ENCODE results near the gene DOK6.
"Not testable (repeated sequence)": the region's sequence is repeated elsewhere in the genome, so short reads cannot be mapped to it uniquely, and the experiment has no call there.

Gene DOK6

DNA sequence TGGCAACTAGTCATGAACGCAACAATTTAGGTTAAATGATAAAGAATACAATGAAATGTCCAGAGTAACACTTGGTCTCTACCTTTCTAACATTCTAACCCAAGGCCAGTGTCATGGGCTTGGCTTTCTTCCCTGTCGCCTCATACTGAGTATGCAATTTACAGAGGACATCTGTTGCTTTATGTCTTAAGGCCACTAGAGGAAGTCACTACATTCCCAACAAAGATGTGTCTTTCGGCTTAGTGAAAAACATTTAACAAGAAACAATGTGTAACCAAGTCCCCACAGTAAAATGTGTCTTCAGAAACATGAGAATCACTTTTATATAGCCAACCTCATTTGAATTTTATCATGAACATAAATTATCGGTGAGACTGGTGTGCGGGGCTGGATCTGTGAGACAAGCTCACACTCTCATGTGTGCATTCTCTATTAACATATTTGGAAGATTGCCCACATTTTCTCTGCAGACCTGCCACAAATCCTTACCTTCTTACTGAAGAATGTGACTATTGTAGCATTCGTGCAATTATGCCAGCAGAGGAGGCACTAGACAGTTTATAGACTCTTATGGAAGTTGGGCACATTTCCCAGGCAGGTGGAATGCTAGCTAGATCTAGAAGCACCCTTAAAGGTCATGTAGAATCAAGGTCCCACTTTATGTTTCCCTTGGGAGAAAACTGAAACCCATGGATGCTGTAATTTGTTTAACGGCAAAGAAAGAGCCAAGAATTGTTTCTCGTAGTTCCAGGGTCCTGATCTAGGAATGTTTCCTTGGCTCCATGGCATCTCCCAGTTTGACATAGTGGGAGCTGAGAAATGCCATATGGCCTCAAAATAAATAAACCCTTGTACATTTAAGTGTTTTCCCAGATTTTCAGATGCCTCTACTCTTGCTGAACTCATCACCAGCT is 445.2 kb downstream of the DOK6 start:
- H3K4me3 ChIP-seq (ENCODE audit: low read depth, low read length) = no peak overlapping the region
- TF ChIP-seq CTCF (IDR thresholded peaks at IDR 0.05; ENCODE audit: insufficient read depth, low read length, missing control alignments) = no peak
- CTCF ChIA-PET = no interaction called here
- DNase-seq (ENCODE audit: low read depth, low spot score) = no peak
- POLR2A ChIA-PET = no interaction called here

DNA sequence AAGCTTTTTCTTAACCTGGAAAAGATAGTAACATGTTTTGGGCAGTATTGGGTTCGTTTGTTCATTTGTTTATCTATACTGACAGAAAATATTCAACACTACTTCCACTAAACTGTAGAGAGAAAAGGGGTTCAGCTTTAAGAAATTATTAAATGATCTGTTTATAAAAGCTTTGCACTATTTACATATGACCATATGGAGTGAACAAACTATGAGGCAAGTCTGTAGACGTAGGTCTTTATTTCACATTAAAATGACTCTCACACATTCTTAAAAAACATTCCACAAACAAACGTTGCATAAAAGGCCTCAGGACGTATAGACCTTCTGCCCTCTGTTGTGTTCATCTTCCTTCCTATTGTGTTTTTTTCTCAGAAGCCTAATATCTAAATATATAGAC is 452.4 kb downstream of the DOK6 start:
- no peak overlapping the region for H3K4me3 ChIP-seq (ENCODE audit: low read depth, low read length)
- ChIA-PET POLR2A (no interaction called here), CTCF (no interaction called here)
- DNase-seq (ENCODE audit: low read depth, low spot score) = no peak
- TF ChIP-seq CTCF (IDR thresholded peaks at IDR 0.05; ENCODE audit: insufficient read depth, low read length, missing control alignments) = no peak

- CTCF ChIA-PET = no interaction called here
Observed at GRCh38 chr18:69854455-69854854, 453.8 kb downstream of the DOK6 start.

DNA sequence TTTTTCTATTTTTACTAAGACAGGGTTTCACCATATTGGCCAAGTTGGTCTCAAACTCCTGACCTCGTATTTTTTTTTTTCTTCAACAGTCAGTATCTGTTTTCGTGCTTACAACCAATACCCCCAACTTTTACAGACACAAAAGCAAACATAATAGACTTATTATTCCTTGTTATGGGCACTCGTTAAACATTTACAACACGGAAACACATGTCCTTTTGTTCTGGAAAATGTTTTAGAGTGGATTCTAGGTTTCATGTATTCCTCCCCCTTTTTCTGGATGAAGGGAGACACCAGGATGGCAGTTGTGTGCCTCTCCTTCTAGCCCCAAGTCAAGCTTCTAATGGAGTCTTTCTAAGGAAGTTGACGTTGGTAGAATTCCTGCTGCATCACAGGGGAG is 458.2 kb downstream of the DOK6 start:
- ChIA-PET POLR2A (no interaction called here), CTCF (no interaction called here)
- TF ChIP-seq CTCF (IDR thresholded peaks at IDR 0.05; ENCODE audit: insufficient read depth, low read length, missing control alignments) = no peak
- DNase-seq (ENCODE audit: low read depth, low spot score) = no peak
- no peak overlapping the region for H3K4me3 ChIP-seq (ENCODE audit: low read depth, low read length)

More at GRCh38 chr18:69854455-69854854, 453.8 kb downstream of the DOK6 start:
- DNase-seq (ENCODE audit: low read depth, low spot score) = no peak
- POLR2A ChIA-PET = no interaction called here
- no peak overlapping the region for H3K4me3 ChIP-seq (ENCODE audit: low read depth, low read length)
- no peak for TF ChIP-seq CTCF (IDR thresholded peaks at IDR 0.05; ENCODE audit: insufficient read depth, low read length, missing control alignments)

DNA sequence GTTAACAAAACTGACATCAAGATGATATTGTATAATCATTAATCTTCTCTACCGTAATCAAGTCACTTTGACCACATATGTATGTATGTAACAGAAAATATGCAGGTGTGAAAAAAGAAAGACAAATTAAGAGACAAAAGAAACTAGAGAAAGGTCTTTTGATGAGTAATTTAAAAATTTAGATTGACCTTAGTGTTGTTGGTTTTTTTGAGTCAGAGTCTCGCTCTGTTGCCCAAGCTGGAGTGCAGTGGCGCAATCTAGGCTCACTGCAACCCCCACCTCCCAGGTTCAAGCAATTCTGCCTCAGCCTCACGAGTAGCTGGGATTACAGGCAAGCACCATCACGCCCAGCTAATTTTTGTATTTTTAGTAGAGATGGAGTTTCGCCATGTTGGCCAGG is 464.1 kb downstream of the DOK6 start:
- POLR2A ChIA-PET; H3K4me3 ChIP-seq (ENCODE audit: low read depth, low read length); DNase-seq (ENCODE audit: low read depth, low spot score); CTCF ChIA-PET: not testable (repeated sequence)

GRCh38 chr18:69865776-69866175 is 465.1 kb downstream of the DOK6 start:
- no peak for DNase-seq (ENCODE audit: low read depth, low spot score)
- no peak overlapping the region for H3K4me3 ChIP-seq (ENCODE audit: low read depth, low read length)
- ChIA-PET CTCF (no interaction called here), POLR2A (no interaction called here)
- no peak for TF ChIP-seq CTCF (IDR thresholded peaks at IDR 0.05; ENCODE audit: insufficient read depth, low read length, missing control alignments)

DNA sequence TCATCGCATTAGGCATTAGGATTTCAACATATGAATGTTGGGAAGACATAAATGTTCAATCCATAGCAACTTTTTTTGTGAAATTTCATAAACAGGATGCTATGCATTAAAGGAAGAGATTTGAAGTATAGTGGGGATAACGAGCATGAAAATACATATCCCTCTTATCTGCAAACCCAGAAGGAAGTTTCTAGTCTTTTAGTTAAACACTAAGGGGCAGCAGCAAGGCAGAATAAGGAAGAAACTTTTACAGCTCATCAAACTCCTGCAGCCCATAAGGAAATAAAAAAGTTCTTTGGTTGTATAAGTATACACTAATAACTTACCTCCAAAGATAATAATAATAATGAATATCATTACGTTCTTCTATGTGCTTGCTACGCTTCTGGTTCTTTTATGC is 465.5 kb downstream of the DOK6 start:
- no peak for DNase-seq (ENCODE audit: low read depth, low spot score)
- ChIA-PET POLR2A (no interaction called here), CTCF (no interaction called here)
- TF ChIP-seq CTCF (IDR thresholded peaks at IDR 0.05; ENCODE audit: insufficient read depth, low read length, missing control alignments) = no peak
- no peak overlapping the region for H3K4me3 ChIP-seq (ENCODE audit: low read depth, low read length)

Data from AG04449 (cell line).